B cell (primary cell): ENCODE measurements around the gene FSCN2.

Experiments used
- CTCF ChIP-seq: fragments of 200-600 bp; IDR thresholded peaks from one replicate; pipeline ENCODE4 v1.8.0; 2022; ENCODE audit warnings: antibody characterized with exemption, mild to moderate bottlenecking
- EZH2 ChIP-seq: IDR thresholded peaks from 2 replicates; pipeline ENCODE4 v1.6.1; 2012; ENCODE audit warnings: borderline replicate concordance, low read depth, mild to moderate bottlenecking, moderate library complexity, low read length; ENCODE audit not compliant: insufficient read depth, poor library complexity, severe bottlenecking

- TF ChIP-seq CTCF (no peak), EZH2 (no peak)
Observed at GRCh38 chr17:81568416-81568815, 40.2 kb downstream of the FSCN2 start.
